ENCODE results near the gene DTX2.
"Not testable (repeated sequence)": the region's sequence is repeated elsewhere in the genome, so short reads cannot be mapped to it uniquely, and the experiment has no call there.

DNA sequence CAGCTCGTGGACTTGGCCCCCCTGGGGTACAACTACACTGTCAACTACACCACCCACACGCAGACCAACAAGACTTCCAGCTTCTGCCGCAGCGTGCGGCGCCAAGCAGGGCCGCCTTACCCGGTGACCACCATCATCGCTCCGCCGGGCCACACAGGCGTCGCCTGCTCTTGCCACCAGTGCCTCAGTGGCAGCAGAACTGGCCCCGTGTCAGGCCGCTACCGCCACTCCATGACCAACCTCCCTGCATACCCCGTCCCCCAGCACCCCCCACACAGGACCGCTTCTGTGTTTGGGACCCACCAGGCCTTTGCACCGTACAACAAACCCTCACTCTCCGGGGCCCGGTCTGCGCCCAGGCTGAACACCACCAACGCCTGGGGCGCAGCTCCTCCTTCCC, 21.2 kb downstream of the DTX2 start:
- TF ChIP-seq, protein P1, sequence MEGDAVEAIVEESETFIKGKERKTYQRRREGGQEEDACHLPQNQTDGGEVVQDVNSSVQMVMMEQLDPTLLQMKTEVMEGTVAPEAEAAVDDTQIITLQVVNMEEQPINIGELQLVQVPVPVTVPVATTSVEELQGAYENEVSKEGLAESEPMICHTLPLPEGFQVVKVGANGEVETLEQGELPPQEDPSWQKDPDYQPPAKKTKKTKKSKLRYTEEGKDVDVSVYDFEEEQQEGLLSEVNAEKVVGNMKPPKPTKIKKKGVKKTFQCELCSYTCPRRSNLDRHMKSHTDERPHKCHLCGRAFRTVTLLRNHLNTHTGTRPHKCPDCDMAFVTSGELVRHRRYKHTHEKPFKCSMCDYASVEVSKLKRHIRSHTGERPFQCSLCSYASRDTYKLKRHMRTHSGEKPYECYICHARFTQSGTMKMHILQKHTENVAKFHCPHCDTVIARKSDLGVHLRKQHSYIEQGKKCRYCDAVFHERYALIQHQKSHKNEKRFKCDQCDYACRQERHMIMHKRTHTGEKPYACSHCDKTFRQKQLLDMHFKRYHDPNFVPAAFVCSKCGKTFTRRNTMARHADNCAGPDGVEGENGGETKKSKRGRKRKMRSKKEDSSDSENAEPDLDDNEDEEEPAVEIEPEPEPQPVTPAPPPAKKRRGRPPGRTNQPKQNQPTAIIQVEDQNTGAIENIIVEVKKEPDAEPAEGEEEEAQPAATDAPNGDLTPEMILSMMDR (conservative IDR thresholded peaks at IDR 0.05; ENCODE audit: low read depth in 2 of 2): not testable (repeated sequence)
- TF ChIP-seq, protein P2, sequence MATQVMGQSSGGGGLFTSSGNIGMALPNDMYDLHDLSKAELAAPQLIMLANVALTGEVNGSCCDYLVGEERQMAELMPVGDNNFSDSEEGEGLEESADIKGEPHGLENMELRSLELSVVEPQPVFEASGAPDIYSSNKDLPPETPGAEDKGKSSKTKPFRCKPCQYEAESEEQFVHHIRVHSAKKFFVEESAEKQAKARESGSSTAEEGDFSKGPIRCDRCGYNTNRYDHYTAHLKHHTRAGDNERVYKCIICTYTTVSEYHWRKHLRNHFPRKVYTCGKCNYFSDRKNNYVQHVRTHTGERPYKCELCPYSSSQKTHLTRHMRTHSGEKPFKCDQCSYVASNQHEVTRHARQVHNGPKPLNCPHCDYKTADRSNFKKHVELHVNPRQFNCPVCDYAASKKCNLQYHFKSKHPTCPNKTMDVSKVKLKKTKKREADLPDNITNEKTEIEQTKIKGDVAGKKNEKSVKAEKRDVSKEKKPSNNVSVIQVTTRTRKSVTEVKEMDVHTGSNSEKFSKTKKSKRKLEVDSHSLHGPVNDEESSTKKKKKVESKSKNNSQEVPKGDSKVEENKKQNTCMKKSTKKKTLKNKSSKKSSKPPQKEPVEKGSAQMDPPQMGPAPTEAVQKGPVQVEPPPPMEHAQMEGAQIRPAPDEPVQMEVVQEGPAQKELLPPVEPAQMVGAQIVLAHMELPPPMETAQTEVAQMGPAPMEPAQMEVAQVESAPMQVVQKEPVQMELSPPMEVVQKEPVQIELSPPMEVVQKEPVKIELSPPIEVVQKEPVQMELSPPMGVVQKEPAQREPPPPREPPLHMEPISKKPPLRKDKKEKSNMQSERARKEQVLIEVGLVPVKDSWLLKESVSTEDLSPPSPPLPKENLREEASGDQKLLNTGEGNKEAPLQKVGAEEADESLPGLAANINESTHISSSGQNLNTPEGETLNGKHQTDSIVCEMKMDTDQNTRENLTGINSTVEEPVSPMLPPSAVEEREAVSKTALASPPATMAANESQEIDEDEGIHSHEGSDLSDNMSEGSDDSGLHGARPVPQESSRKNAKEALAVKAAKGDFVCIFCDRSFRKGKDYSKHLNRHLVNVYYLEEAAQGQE (IDR thresholded peaks at IDR 0.05; ENCODE audit: unreplicated experiment): not testable (repeated sequence)
- not testable (repeated sequence) for TF ChIP-seq CREB1 (CRISPR knock-in tag; IDR thresholded peaks at IDR 0.05; ENCODE audit: low read depth); EZH2 (IDR thresholded peaks at IDR 0.05; ENCODE audit: low read depth, unreplicated experiment); POLR2AphosphoS5 (IDR thresholded peaks at IDR 0.05; ENCODE audit: low read depth); JUNB (IDR thresholded peaks at IDR 0.05; ENCODE audit: unreplicated experiment); EZH2phosphoT487 (IDR thresholded peaks at IDR 0.05; ENCODE audit: unreplicated experiment); ZNF114 (CRISPR knock-in tag; IDR thresholded peaks at IDR 0.05)
- TF ChIP-seq, protein P3, sequence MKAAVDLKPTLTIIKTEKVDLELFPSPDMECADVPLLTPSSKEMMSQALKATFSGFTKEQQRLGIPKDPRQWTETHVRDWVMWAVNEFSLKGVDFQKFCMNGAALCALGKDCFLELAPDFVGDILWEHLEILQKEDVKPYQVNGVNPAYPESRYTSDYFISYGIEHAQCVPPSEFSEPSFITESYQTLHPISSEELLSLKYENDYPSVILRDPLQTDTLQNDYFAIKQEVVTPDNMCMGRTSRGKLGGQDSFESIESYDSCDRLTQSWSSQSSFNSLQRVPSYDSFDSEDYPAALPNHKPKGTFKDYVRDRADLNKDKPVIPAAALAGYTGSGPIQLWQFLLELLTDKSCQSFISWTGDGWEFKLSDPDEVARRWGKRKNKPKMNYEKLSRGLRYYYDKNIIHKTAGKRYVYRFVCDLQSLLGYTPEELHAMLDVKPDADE (IDR thresholded peaks at IDR 0.05): not testable (repeated sequence)
